K562 treated with DMSO at 1 percent for 4 hours (cell line): ENCODE results near the gene RAD51AP2. TPM values are rescaled to one million over a fixed set of nuclear protein-coding genes. Genes with fewer than 3 reads are reported as not detected.

Experiments used
- total RNA-seq: library from RNA; unstranded; fragments of 300-600 nt; gene quantifications from 2 replicates; pipeline ENCODE4 v1.2.3, GENCODE V29; 2022; ENCODE audit not compliant: insufficient read depth

The RAD51AP2 gene
- not detected in 2 replicates for total RNA-seq

GRCh38 chr2:17518212-17519154 lies at the start of gene RAD51AP2:
RAD51AP2 (minus strand) TSS chr2:17518440; CDS start chr2:17518415, 25 bp downstream.

GRCh38 chr2:17540093-17540812 lies 22.0 kb upstream of the RAD51AP2 start, which contains the start of gene VSNL1:
VSNL1 (plus strand) TSS chr2:17540696; CDS start chr2:17592075, 51,379 bp downstream.

Other genes with a start within 250 kb of the RAD51AP2 start
- not detected in 2 replicates for gene VSNL1, start 22.3 kb upstream of the RAD51AP2 start, total RNA-seq
- 16.8 and 18.8 TPM in 2 replicates for gene SMC6, start 235.4 kb upstream of the RAD51AP2 start, total RNA-seq
- gene GEN1, start 235.7 kb upstream of the RAD51AP2 start, total RNA-seq: 2.1 and 3.7 TPM in 2 replicates